Neural progenitor cell (in vitro differentiated cells): ENCODE measurements around the gene MAGI1.

ENCODE experiments used
- CTCF ChIP-seq: fragments of 200-600 bp; sonication (generic); IDR thresholded peaks from 2 replicates; pipeline ENCODE4 v1.5.1; 2017; ENCODE audit warnings: antibody characterized with exemption, mild to moderate bottlenecking
- EZH2 ChIP-seq: fragments of 200-600 bp; sonication (generic); IDR thresholded peaks from 2 replicates; pipeline ENCODE4 v1.6.1; 2017; ENCODE audit warnings: antibody characterized with exemption, mild to moderate bottlenecking, moderate library complexity
- EZH2phosphoT487 ChIP-seq: fragments of 200-600 bp; sonication (generic); IDR thresholded peaks from 2 replicates; pipeline ENCODE4 v1.6.1; 2017; ENCODE audit warnings: antibody characterized with exemption

DNA sequence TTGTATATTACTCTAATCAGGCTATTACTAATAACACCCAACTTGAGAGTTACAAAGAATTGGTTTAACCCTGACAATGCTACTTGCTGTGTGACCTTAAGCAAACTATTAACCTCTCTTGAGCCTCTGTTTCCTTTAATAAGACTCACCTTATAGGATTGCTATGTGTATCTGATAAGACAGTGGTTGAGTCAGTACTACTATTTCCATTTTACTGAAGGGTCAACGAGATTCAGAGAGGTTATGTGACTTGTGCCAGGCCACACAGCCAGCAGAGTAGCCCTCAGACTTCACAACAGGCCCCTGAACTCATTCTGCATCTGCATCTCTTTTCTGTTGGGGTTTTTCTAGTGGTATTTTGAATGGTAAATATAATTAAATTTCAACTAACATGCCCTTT is 420.1 kb downstream of the MAGI1 start:
- no peak for TF ChIP-seq CTCF
- no peak for TF ChIP-seq EZH2
- no peak for TF ChIP-seq EZH2phosphoT487
